HepG2 (cell line): ENCODE results near the gene TREX2. TPM values are rescaled to one million over a fixed set of nuclear protein-coding genes. Genes with fewer than 3 reads are reported as not detected.
A peak's percentile ranks its signal among the peaks of the same experiment; 100 is the strongest.

Experiments used
- ATAC-seq: fragments of 200-7000 bp; cut with Tn5 transposase; 3 replicates; pipeline ENCODE4 v1.9.1; 2020; ENCODE audit warnings: mild to moderate bottlenecking, moderate library complexity
- BruUV-seq: library from RNA; stranded (reverse); fragments of 400-500 nt; replicated peaks from 2 replicates; lab custom pipeline; 2021; lab: Mats Ljungman, UMichigan
- CTCF ChIA-PET: fragments of 300-600 bp; formaldehyde crosslinking; extraction: SDS; loops from one replicate; lab custom pipeline; 2021; ENCODE audit warnings: low total read pairs, inconsistent platforms, low intra/inter-chr PET ratio; lab: Yijun Ruan, JAX
- POLR2A ChIA-PET: fragments of 350-600 bp; sonication (Branson Sonifier 250); formaldehyde crosslinking; loops from one replicate; lab custom pipeline; 2020; ENCODE audit warnings: antibody characterized with exemption, inconsistent platforms; lab: Yijun Ruan, JAX
- DNase-seq: peaks from one replicate; pipeline ENCODE4 v3.0.0-alpha.2; 2015; ENCODE audit warnings: low spot score
- FAIRE-seq: peaks from 3 replicates; lab custom pipeline; 2011; peaks lifted over from hg19 to GRCh38; lab: Jason Lieb, UNC
- H2AFZ ChIP-seq: one replicate; pipeline ENCODE4 v1.6.1; 2011; ENCODE audit warnings: low read length, inconsistent platforms
- H3K27ac ChIP-seq: fragments of 300-600 bp; 3 replicates; pipeline ENCODE4 v1.8.0; 2011; ENCODE audit warnings: mixed run types, mild to moderate bottlenecking, mixed read lengths, low read length, inconsistent platforms; ENCODE audit not compliant: insufficient read depth; ENCODE audit errors: extremely low read length
- H3K27me3 ChIP-seq, 2 experiments: fragments of 200-600 bp in 1 of 2; 2 replicates in 1 of 2; 3 replicates in 1 of 2; pipeline versions ENCODE4 v1.6.0 to v1.8.0; 2011; ENCODE audit warnings: low read length in 2 of 2, mild to moderate bottlenecking in 2 of 2, moderate library complexity in 2 of 2, inconsistent platforms in 1 of 2; ENCODE audit not compliant: insufficient read depth in 2 of 2, control insufficient read depth in 1 of 2
- H3K36me3 ChIP-seq, 2 experiments: fragments of 200-600 bp in 1 of 2; replicated peaks in 1 of 2; 2 replicates in 1 of 2; 3 replicates in 1 of 2; pipeline versions ENCODE4 v1.5.1 to v1.8.0; 2011; ENCODE audit warnings: low read length in 2 of 2, inconsistent platforms in 1 of 2; ENCODE audit not compliant: insufficient read depth in 2 of 2, control insufficient read depth in 1 of 2
- H3K4me1 ChIP-seq: 2 replicates; pipeline ENCODE4 v1.5.1; 2012; ENCODE audit warnings: low read length, inconsistent platforms; ENCODE audit not compliant: insufficient read depth
- H3K4me2 ChIP-seq: 2 replicates; pipeline ENCODE4 v1.6.0; 2011; ENCODE audit warnings: low read depth, low read length, inconsistent platforms
- H3K4me3 ChIP-seq, 3 experiments: fragments of 200-600 bp in 1 of 3; sonication (generic), shearing (Covaris generic) in 1 of 3; replicated peaks in 1 of 3; 2 replicates each; pipeline ENCODE4 v1.5.1; 2011 to 2016; ENCODE audit warnings: low read length in 3 of 3, inconsistent platforms in 2 of 3, low read depth in 2 of 3, mild to moderate bottlenecking in 2 of 3, control low read depth in 1 of 3, mixed read lengths in 1 of 3; ENCODE audit not compliant: insufficient read depth in 1 of 3
- H3K79me2 ChIP-seq: one replicate; pipeline ENCODE4 v1.6.1; 2011; ENCODE audit warnings: low read length, inconsistent platforms; ENCODE audit not compliant: insufficient read depth
- H3K9ac ChIP-seq: 2 replicates; pipeline ENCODE4 v1.6.0; 2011; ENCODE audit warnings: mild to moderate bottlenecking, low read depth, low read length, inconsistent platforms; ENCODE audit not compliant: insufficient read depth
- H3K9me3 ChIP-seq: 2 replicates; pipeline ENCODE4 v1.5.1; 2012; ENCODE audit warnings: mild to moderate bottlenecking, low read length
- H4K20me1 ChIP-seq: 2 replicates; pipeline ENCODE4 v1.6.0; 2011; ENCODE audit warnings: inconsistent platforms, mild to moderate bottlenecking, low read length, moderate library complexity; ENCODE audit not compliant: insufficient read depth
- ATF7 ChIP-seq, 2 experiments: fragments of 450-650 bp in 1 of 2; sonication (generic) in 1 of 2; formaldehyde crosslinking in 1 of 2; IDR thresholded peaks; 2 replicates each; pipeline versions ENCODE4 v1.4.0 to v1.6.1; 2016 to 2020; ENCODE audit warnings: antibody characterized with exemption in 1 of 2, mild to moderate bottlenecking in 1 of 2, missing genetic modification reagents in 1 of 2
- KDM6A ChIP-seq: IDR thresholded peaks from 2 replicates; pipeline ENCODE4 v1.6.1; 2016; ENCODE audit warnings: low read depth
- KMT2A ChIP-seq: sonication (generic); formaldehyde crosslinking; IDR thresholded peaks from 2 replicates; pipeline ENCODE4 v1.4.0; 2020; ENCODE audit warnings: missing genetic modification reagents
- NAIF1 ChIP-seq: sonication (generic); formaldehyde crosslinking; IDR thresholded peaks from 2 replicates; pipeline ENCODE4 v1.5.0; 2020; ENCODE audit warnings: mild to moderate bottlenecking, missing genetic modification reagents, borderline replicate concordance
- RARG ChIP-seq: sonication (generic); formaldehyde crosslinking; IDR thresholded peaks from 2 replicates; pipeline ENCODE4 v1.4.0; 2020; ENCODE audit warnings: low read depth, mild to moderate bottlenecking, missing genetic modification reagents
- SATB2 ChIP-seq: sonication (generic); formaldehyde crosslinking; IDR thresholded peaks from 2 replicates; pipeline ENCODE4 v1.5.0; 2020; ENCODE audit warnings: missing genetic modification reagents
- WGBS: methylation state at CpG from one replicate; pipeline ENCODE4 v1.1.6; 2017; ENCODE audit warnings: low lambda C conversion rate; 5-methylcytosine and 5-hydroxymethylcytosine counted together
- in situ Hi-C: cut with HindIII; loops from 2 replicates; pipeline ENCODE4 v1.10.0; 2017; ENCODE audit warnings: low pct_unique_long_range_greater_than_20kb; ENCODE audit not compliant: extremely low pct_ligation_motif_present
- intact Hi-C: fragments of 100-400 bp; cut with micrococcal nuclease; formaldehyde crosslinking; loops from one replicate; pipeline ENCODE4 v1.10.0; 2022; ENCODE audit not compliant: unreplicated experiment
- polyA plus RNA-seq, 8 experiments: library from polyadenylated mRNA; depleted of rRNA in 3 of 8; stranded (reverse) in 7 of 8; unstranded in 1 of 8; fragments of >200 nt; fragmentation: Illumina TruSeq in 4 of 8; extraction: Trizol in 4 of 8; gene quantifications; 2 replicates each; pipeline versions ENCODE4 v1.2.1 to v1.2.3, GENCODE V29; 2011 to 2016; ENCODE audit warnings: low read depth in 4 of 8, missing spikeins in 1 of 8, mixed read lengths in 1 of 8; ENCODE audit not compliant: insufficient read depth in 1 of 8
- total RNA-seq, 5 experiments: library from RNA; depleted of rRNA; stranded (reverse); fragments of >200 nt; fragmentation: Illumina TruSeq; extraction: Trizol; gene quantifications; 2 replicates each; pipeline ENCODE4 v1.2.3, GENCODE V29; 2016; ENCODE audit warnings: low read depth in 1 of 5
- TF ChIP-seq, protein P1 (sequence below): sonication (generic); formaldehyde crosslinking; IDR thresholded peaks from 2 replicates; pipeline ENCODE4 v1.8.1; 2023; ENCODE audit warnings: missing genetic modification reagents, mild to moderate bottlenecking, borderline replicate concordance

The TREX2 gene
- total and polyA plus RNA-seq, 2 of the 13 experiments (the other 11 are each of a cell fraction or from before 2014, with no cell fraction given) = 0.13 to 0.18 TPM

DNA sequence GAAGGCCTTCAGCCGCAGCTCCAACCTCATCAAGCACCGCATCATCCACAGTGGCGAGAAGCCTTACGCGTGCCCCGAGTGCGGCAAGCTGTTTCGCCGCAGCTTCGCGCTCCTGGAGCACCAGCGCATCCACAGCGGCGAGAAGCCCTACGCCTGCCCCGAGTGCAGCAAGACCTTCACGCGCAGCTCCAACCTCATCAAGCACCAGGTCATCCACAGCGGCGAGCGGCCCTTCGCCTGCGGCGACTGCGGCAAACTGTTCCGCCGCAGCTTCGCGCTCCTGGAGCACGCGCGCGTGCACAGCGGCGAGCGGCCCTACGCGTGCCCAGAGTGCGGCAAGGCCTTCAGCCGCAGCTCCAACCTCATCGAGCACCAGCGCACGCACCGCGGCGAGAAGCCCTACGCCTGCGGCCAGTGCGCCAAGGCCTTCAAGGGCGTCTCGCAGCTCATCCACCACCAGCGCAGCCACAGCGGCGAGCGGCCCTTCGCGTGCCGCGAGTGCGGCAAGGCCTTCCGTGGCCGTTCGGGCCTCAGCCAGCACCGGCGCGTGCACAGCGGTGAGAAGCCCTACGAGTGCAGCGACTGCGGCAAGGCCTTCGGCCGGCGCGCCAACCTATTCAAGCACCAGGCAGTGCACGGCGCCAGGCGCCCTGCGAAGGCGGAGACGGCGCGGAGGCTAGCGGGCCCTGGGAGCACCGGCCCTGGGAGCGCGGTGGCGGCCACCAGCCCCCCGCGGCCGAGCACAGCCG lies 24.8 kb downstream of the TREX2 start (continued):
- TF ChIP-seq, protein P1, sequence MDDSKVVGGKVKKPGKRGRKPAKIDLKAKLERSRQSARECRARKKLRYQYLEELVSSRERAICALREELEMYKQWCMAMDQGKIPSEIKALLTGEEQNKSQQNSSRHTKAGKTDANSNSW (CRISPR knock-in tag) = no peak
- TF ChIP-seq NAIF1 (CRISPR knock-in tag) (no peak), RARG (CRISPR knock-in tag) (no peak)

DNA sequence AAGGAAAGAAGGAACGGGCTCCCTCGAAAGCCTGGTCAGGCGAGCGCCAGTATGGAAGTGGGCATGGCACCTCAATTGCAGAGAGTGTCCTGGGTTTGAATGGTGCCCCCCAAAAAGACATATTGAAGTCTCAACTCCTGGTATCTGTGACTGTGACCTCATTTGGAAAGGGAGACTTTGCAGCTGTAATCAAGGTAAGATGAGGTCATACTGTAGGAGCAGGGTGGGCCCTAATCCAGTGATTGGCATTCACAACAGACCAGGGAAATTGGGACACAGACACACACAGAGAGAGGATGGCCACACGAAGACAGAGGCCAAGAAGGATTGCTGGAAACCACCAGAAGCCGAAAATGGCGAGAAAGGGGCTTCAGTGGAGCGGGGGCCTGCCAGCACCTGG lies 28.2 kb downstream of the TREX2 start:
- no TSS peak for BruUV-seq
- no peaks in the 10 kb centered on the region for H3K79me2 ChIP-seq
- FAIRE-seq (no peak), ATAC-seq (no peak), DNase-seq (no peak)
- no peaks in the 10 kb centered on the region for H4K20me1 ChIP-seq
- H3K4me3 ChIP-seq = no peak overlapping the region
- no peaks in the 10 kb centered on the region for H3K36me3 ChIP-seq
- 27% methylated on average over 7 of the region's 8 CpGs for WGBS
- CTCF ChIA-PET = no interaction called here
- no peak overlapping the region for H2AFZ ChIP-seq
- H3K27ac ChIP-seq = no peak overlapping the region
- H3K4me1 ChIP-seq = peaks cover 4% of the 10 kb centered on the region; the same call in 1 of the 2 replicates
- POLR2A ChIA-PET = no interaction called here
- no peaks in the 10 kb centered on the region for H3K9me3 ChIP-seq
- no peak overlapping the region for H3K4me2 ChIP-seq
- no peak overlapping the region for H3K9ac ChIP-seq
- intact Hi-C loops = no loop called here
- in situ Hi-C loops = loop anchor here (10.0 kb wide), 1 partner anchor 383 kb away; no protein-coding TSS in a partner anchor
- peaks cover 4 to 17% of the 10 kb centered on the region in 2 experiments; a peak in 3 of 5 replicates for H3K27me3 ChIP-seq
- TF ChIP-seq ATF7 (IDR thresholded peaks at IDR 0.05) = 0 out of 2 replicates have a peak, but pooled peaks have one; percentile 34
- no peak for TF ChIP-seq ATF7 (CRISPR knock-in tag; IDR thresholded peaks at IDR 0.05)
- TF ChIP-seq KDM6A (CRISPR knock-in tag) = no peak
- no peak for TF ChIP-seq KMT2A (CRISPR knock-in tag)
- TF ChIP-seq SATB2 (CRISPR knock-in tag) = no peak
